ENCODE measurements around the gene SLC45A2. TPM values are rescaled to one million over a fixed set of nuclear protein-coding genes. Genes with fewer than 3 reads are reported as not detected.

SLC45A2 gene
- polyA plus RNA-seq, 1 of the 3 experiments (the other 2 are of a cell fraction) = 0.02 TPM

GRCh38 chr5:34009610-34010009, 25.1 kb upstream of the SLC45A2 start:
- WGBS (ENCODE audit: low lambda C conversion rate) = 54% methylated on average over 1 of the region's 1 CpG
- DNase-seq = no peak
- Histone ChIP-seq H3F3A (replicated peaks; ENCODE audit: insufficient read depth) (peaks cover 36% of the 10 kb centered on the region), H3K4me2 (no peak overlapping the region), H3K79me2 (ENCODE audit: insufficient read depth) (peaks cover 14% of the 10 kb centered on the region), H3K9me3 (no peaks in the 10 kb centered on the region), H2AFZ (ENCODE audit: low read depth) (0 out of 2 replicates have a peak overlapping the region, but pooled peaks have one; percentile 96), H3K9ac (no peak overlapping the region), H3K9me2 (no peaks in the 10 kb centered on the region), H3K36me3 (replicated peaks in 1 of 2; ENCODE audit: control insufficient read depth in 1 of 2, insufficient read depth in 2 of 2, low read length in 1 of 2) (peaks cover 4 to 10% of the 10 kb centered on the region in 2 experiments), H3K4me3 (ENCODE audit: low read depth in 2 of 2, low read length in 1 of 2) (no peak overlapping the region), H3K27me3 (ENCODE audit: insufficient read depth) (no peaks in the 10 kb centered on the region), H3K27ac (ENCODE audit: low read depth in 2 of 2, low read length in 1 of 2) (peak overlapping the region in 1 of 2 experiments; percentile 89; a peak in 2 of 4 replicates), H3K4me1 (ENCODE audit: control insufficient read depth in 1 of 2, insufficient read depth in 2 of 2, low read depth in 1 of 2, low read length in 1 of 2) (peaks cover 8 to 11% of the 10 kb centered on the region in 2 experiments), H4K20me1 (ENCODE audit: insufficient read depth) (no peaks in the 10 kb centered on the region)
- ChIA-PET CTCF (interaction anchor here (1.6 kb wide), 1 partner anchor 7 kb away, joined by 3 read pairs; no protein-coding TSS in a partner anchor), POLR2A (no interaction called here)
- TF ChIP-seq ZBTB33 (IDR thresholded peaks at IDR 0.05; ENCODE audit: borderline replicate concordance, low read depth) (no peak), MXI1 (IDR thresholded peaks at IDR 0.05; ENCODE audit: low read depth, low read length) (no peak), TCF12 (IDR thresholded peaks at IDR 0.05) (peak; percentile 69), TEAD4 (IDR thresholded peaks at IDR 0.05; ENCODE audit: borderline replicate concordance, insufficient read depth) (no peak), USF1 (IDR thresholded peaks at IDR 0.05; ENCODE audit: borderline replicate concordance, low read depth) (no peak), FOSL2 (IDR thresholded peaks at IDR 0.05; ENCODE audit: borderline replicate concordance, low read depth) (no peak; the same call in 1 of the 2 replicates), ELF1 (IDR thresholded peaks at IDR 0.05) (no peak), NRF1 (IDR thresholded peaks at IDR 0.05; ENCODE audit: low read depth, low read length) (no peak), TAF1 (IDR thresholded peaks at IDR 0.05; ENCODE audit: borderline replicate concordance, low read depth, low read length) (no peak), REST (IDR thresholded peaks at IDR 0.05; ENCODE audit: low read depth, low read length) (no peak), CHD2 (IDR thresholded peaks at IDR 0.05; ENCODE audit: low read length, partially characterized antibody) (no peak), SMC3 (IDR thresholded peaks at IDR 0.05; ENCODE audit: low read depth, low read length) (no peak), EP300 (IDR thresholded peaks at IDR 0.05; ENCODE audit: borderline replicate concordance in 1 of 2, low read depth in 1 of 2, low read length in 1 of 2) (no peak), POLR2AphosphoS5 (IDR thresholded peaks at IDR 0.05; ENCODE audit: low read depth, low read length) (no peak), FOXJ3 (CRISPR knock-in tag; IDR thresholded peaks at IDR 0.05) (no peak), YY1 (IDR thresholded peaks at IDR 0.05; ENCODE audit: low read depth) (no peak), NFIC (IDR thresholded peaks at IDR 0.05; ENCODE audit: borderline replicate concordance) (peak; percentile 8; the same call in 1 of the 2 replicates)
- TF ChIP-seq, protein P1, sequence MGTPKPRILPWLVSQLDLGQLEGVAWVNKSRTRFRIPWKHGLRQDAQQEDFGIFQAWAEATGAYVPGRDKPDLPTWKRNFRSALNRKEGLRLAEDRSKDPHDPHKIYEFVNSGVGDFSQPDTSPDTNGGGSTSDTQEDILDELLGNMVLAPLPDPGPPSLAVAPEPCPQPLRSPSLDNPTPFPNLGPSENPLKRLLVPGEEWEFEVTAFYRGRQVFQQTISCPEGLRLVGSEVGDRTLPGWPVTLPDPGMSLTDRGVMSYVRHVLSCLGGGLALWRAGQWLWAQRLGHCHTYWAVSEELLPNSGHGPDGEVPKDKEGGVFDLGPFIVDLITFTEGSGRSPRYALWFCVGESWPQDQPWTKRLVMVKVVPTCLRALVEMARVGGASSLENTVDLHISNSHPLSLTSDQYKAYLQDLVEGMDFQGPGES (IDR thresholded peaks at IDR 0.05; ENCODE audit: low read depth, low read length) = no peak
- TF ChIP-seq, protein P2, sequence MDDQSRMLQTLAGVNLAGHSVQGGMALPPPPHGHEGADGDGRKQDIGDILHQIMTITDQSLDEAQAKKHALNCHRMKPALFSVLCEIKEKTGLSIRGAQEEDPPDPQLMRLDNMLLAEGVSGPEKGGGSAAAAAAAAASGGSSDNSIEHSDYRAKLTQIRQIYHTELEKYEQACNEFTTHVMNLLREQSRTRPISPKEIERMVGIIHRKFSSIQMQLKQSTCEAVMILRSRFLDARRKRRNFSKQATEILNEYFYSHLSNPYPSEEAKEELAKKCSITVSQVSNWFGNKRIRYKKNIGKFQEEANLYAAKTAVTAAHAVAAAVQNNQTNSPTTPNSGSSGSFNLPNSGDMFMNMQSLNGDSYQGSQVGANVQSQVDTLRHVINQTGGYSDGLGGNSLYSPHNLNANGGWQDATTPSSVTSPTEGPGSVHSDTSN (IDR thresholded peaks at IDR 0.05) = peak; percentile 30; the same call in 1 of the 2 replicates
